Panc1 (cell line): Measurements from ENCODE around the gene TBX5.

Experiments
- CTCF ChIP-seq: fragments of 450-650 bp; IDR thresholded peaks from 2 replicates; pipeline ENCODE4 v1.5.1; 2017; ENCODE audit warnings: mild to moderate bottlenecking
- REST ChIP-seq, 2 experiments: IDR thresholded peaks; 2 replicates each; pipeline ENCODE4 v1.6.1; 2011 to 2012; ENCODE audit warnings: low read depth in 2 of 2, control low read depth in 1 of 2, low read length in 1 of 2, mild to moderate bottlenecking in 1 of 2, moderate library complexity in 1 of 2; ENCODE audit not compliant: insufficient read depth in 1 of 2

- TF ChIP-seq REST (IDR thresholded peaks at IDR 0.05; ENCODE audit: insufficient read depth in 1 of 2, low read depth in 2 of 2, low read length in 1 of 2) = no peak
- TF ChIP-seq CTCF = no peak
These were observed 5.3 kb upstream of the TBX5 start for GRCh38 chr12:114411071-114411837.
